GM18907 (cell line): Measurements from ENCODE around the gene AGPAT2.

Experiments used
- ATAC-seq: cut with Tn5 transposase; IDR thresholded peaks from one replicate; pipeline ENCODE4 v1.9.1; 2021; ENCODE audit warnings: mild to moderate bottlenecking, moderate library complexity; ENCODE audit not compliant: unreplicated experiment

The AGPAT2 gene

DNA sequence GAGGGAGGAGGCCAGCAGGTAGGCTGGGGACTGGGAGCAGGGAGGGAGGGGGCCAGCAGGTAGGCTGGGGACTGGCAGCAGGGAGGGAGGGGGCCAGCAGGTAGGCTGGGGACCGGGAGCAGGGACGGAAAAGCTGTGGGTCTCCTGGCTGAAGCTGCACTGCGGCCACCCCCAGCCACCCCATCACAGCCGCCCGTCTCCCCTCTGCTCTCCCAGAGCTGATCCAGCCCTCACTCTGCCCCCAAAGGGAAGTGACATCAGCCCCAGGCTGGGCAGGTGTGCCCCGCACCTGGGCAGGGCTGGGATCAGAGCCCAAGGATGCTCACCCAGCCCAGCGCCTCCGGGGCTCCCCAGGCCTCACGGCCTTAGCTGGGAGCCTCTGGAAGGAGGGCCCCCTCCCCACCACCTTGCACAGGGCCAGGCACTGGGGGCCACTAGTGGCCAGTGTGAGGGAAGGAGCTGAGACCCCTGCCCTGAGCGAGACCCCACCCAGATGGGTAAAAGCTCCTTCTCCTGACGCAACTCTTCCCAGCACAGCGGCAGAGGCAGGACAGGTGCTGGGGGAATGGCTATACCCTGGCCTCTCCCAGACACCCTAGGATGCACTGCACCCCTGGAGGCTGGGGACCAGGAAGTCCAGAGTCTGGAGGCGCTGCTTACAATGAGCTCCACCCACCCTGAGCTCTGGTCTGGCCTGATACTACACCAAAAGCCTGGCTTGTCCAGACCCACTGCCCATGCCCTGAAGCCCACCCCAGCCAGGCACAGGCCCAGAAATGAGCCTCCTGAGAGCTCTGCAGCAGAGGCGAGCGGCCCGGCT is 11.6 kb downstream of the AGPAT2 start:
- ATAC-seq = no peak

GRCh38 chr9:136674786-136675349 is 12.4 kb downstream of the AGPAT2 start:
- ATAC-seq = no peak

GRCh38 chr9:136673975-136674785 is 13.1 kb downstream of the AGPAT2 start:
- no peak for ATAC-seq

- ATAC-seq = no peak
These were observed 13.9 kb downstream of the AGPAT2 start for GRCh38 chr9:136673088-136673974.

GRCh38 chr9:136672431-136673087 is 14.7 kb downstream of the AGPAT2 start:
- no peak for ATAC-seq

- no peak for ATAC-seq
These were observed 15.4 kb downstream of the AGPAT2 start for GRCh38 chr9:136671646-136672430.

DNA sequence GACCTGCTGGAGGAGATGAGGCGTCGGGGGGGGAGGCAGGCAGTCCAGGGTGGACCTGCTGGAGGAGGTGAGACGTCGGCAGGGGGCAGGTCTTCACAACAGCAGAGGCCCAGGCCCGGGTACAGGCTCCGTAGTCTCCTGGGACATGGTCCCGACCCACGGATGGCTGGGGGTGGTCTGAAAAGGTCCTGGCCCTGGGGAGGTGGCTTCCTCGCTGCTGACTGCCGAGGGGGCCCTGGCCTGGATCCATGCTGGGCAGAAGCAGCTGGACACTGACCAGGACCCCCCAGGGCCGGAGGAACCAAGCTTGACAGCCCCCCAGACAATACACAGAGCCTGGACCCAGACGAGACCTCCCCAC is 16.0 kb downstream of the AGPAT2 start:
- no peak for ATAC-seq

- no peak for ATAC-seq
These were observed 16.5 kb downstream of the AGPAT2 start for GRCh38 chr9:136670576-136671253.

- no peak for ATAC-seq
These were observed 17.3 kb downstream of the AGPAT2 start for GRCh38 chr9:136669791-136670464.

DNA sequence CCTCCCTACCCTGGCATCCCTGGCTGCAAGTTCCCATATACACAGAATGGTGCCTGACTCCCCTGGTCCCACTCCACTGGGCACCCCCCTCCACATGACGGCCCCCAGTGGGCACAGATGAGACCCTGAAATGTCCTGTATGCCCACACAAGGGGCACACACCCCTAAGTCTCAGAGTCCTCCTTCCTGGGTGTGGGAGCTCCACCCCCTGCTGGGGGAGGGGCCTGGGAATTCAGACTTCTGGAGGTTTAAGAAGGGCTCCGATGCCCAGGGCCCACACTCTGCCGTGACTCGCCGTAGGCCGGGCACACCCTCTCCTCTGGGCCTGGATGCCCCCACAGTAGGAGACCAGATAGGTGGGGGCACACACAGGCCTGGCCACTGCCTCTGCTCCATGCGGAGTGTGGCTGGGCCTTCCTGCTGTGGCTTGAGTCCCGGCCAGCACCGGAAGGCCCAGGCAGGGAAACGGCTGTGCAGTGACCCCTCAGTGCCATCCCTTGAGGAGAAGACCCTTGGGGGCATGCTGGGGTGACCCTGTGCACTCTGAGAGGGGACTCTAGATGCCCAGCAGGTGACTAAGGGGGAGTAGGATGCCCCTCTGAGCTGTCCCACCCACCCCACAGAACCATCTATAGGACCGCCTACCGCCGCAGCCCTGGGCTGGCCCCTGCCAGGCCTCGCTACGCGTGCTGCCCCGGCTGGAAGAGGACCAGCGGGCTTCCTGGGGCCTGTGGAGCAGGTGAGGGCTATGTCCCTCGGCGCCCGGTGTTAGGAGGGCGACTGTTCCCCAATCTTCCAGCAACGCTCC is 18.1 kb downstream of the AGPAT2 start:
- no peak for ATAC-seq

DNA sequence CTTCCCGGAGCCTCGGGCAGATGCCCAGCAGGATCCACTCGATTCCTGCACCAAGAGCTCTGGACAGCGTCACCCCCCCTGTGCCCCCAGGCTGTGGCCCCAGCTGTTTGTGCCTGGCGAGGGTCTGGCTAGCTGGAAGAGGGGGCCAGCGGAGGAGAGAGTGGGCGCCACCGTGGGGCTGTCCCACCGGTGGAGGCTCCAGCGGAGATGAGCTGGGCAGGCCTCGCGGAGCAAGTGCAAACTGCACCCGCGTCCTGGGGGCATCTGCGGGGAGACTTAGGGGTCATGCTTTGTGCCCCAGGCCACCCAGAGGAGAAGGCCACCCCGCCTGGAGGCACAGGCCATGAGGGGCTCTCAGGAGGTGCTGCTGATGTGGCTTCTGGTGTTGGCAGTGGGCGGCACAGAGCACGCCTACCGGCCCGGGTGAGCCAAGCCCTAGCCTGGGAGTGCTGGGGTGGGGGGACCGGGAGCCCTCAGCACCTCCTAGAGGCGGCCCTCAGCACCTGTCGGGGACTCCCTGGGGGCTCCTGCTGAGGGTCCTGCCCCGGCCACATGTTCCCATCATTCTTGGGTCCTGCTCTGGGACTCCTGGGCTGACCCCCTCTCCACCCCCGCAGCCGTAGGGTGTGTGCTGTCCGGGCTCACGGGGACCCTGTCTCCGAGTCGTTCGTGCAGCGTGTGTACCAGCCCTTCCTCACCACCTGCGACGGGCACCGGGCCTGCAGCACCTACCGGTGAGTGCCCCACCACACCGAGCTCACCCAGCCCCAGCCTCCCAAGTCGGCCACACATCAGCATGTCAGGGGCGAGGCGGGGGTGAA is 19.1 kb downstream of the AGPAT2 start:
- no peak for ATAC-seq

- ATAC-seq = no peak
These were observed 19.9 kb downstream of the AGPAT2 start for GRCh38 chr9:136667214-136667939.

- no peak for ATAC-seq
These were observed 20.7 kb downstream of the AGPAT2 start for GRCh38 chr9:136666372-136667213.

DNA sequence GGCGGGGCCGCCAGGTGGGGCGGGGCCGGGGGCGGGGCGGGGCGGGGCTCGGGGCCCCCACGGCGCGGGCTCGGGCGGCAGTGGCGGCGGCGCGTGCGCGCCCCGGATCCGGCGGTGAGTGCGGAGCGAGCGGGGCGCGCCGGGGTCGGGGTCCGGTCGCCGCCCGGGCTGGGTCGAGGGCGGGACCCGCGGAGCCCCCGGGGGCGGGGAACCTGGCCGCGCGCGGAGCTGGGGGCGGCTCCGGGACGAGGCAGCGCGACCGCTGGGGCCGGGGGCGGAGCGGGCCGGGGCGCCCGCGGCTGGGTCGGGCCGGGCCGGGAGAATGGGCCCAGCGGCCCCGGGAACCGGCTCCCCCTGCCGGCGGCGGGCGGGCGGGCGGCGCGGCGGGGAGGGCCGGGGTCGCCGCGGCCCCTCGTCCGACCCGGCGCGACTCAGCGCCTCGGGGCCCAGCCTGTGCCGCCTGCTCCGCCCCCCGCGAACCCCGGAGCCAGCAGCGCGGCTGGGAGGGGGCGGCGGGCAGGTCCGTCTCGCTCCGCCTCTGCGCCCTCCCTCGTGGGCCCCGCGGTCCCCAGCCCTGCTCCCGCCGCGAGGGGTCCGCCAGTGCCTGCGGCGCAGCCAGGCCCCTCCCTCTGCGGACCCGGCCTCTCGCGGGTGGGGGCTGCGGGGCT is 21.4 kb downstream of the AGPAT2 start:
- ATAC-seq = no peak
